OCI-LY1 (cell line): ENCODE results near the gene GSDME.

Experiments used
- H2AFZ ChIP-seq: fragments of 200-600 bp; sonication (generic), shearing (Covaris generic); 2 replicates; pipeline ENCODE4 v1.6.0; 2014; ENCODE audit warnings: antibody characterized with exemption, mild to moderate bottlenecking, low read length
- H3F3A ChIP-seq: fragments of 200-600 bp; sonication (generic), shearing (Covaris generic); 2 replicates; pipeline ENCODE4 v1.6.0; 2014; ENCODE audit warnings: mild to moderate bottlenecking, antibody characterized with exemption, low read length, moderate library complexity; ENCODE audit not compliant: insufficient read depth
- H3K27ac ChIP-seq: fragments of 200-600 bp; sonication (generic); 2 replicates; pipeline ENCODE4 v1.5.1; 2014; ENCODE audit warnings: low read length, mixed run types, mild to moderate bottlenecking, low read depth; ENCODE audit not compliant: poor library complexity, severe bottlenecking
- H3K27me3 ChIP-seq: fragments of 200-600 bp; sonication (generic); 2 replicates; pipeline ENCODE4 v1.6.0; 2014; ENCODE audit warnings: antibody characterized with exemption, mild to moderate bottlenecking, low read length, moderate library complexity; ENCODE audit not compliant: insufficient read depth
- H3K36me3 ChIP-seq: fragments of 200-600 bp; sonication (generic); 2 replicates; pipeline ENCODE4 v1.6.1; 2014; ENCODE audit warnings: mild to moderate bottlenecking, antibody characterized with exemption, low read length, moderate library complexity, mixed read lengths; ENCODE audit not compliant: insufficient read depth
- H3K4me1 ChIP-seq: fragments of 200-600 bp; sonication (generic); 2 replicates; pipeline ENCODE4 v1.5.1; 2014; ENCODE audit warnings: mild to moderate bottlenecking, low read length, moderate library complexity; ENCODE audit not compliant: insufficient read depth, severe bottlenecking
- H3K4me2 ChIP-seq: fragments of 200-600 bp; sonication (generic), shearing (Covaris generic); 2 replicates; pipeline ENCODE4 v1.6.1; 2014; ENCODE audit warnings: low read length
- H3K4me3 ChIP-seq: fragments of 200-600 bp; sonication (generic); 2 replicates; pipeline ENCODE4 v1.5.1; 2014; ENCODE audit warnings: low read length, low read depth, mild to moderate bottlenecking, mixed read lengths; ENCODE audit not compliant: poor library complexity, severe bottlenecking
- H3K79me2 ChIP-seq: fragments of 200-600 bp; shearing (Covaris generic); 2 replicates; pipeline ENCODE4 v1.6.1; 2016; ENCODE audit warnings: mixed run types, low read length, mixed read lengths; ENCODE audit not compliant: insufficient read depth
- H3K9ac ChIP-seq: fragments of 200-600 bp; sonication (generic), shearing (Covaris generic); 2 replicates; pipeline ENCODE4 v1.6.1; 2014; ENCODE audit warnings: mild to moderate bottlenecking, low read length, mixed read lengths
- H3K9me2 ChIP-seq: fragments of 200-600 bp; sonication (generic), shearing (Covaris generic); 2 replicates; pipeline ENCODE4 v1.6.1; 2014; ENCODE audit warnings: low read depth, mild to moderate bottlenecking, low read length, mixed read lengths
- H3K9me3 ChIP-seq: fragments of 200-600 bp; shearing (Covaris generic); 2 replicates; pipeline ENCODE4 v1.6.1; 2014; ENCODE audit warnings: low read length, mixed read lengths
- H4K20me1 ChIP-seq: fragments of 200-600 bp; sonication (generic), shearing (Covaris generic); 2 replicates; pipeline ENCODE4 v1.6.0; 2016; ENCODE audit warnings: mild to moderate bottlenecking, low read length; ENCODE audit not compliant: insufficient read depth
- EZH2 ChIP-seq: fragments of 200-600 bp; sonication (generic), shearing (Covaris generic); IDR thresholded peaks from 2 replicates; pipeline ENCODE4 v1.8.0; 2017; ENCODE audit warnings: borderline replicate concordance, mixed run types, mild to moderate bottlenecking, antibody characterized with exemption, low read length, moderate library complexity, mixed read lengths
- TF ChIP-seq, protein P1 (sequence below): fragments of 200-600 bp; sonication (generic), shearing (Covaris generic); IDR thresholded peaks from 2 replicates; pipeline ENCODE4 v1.5.1; 2017; ENCODE audit warnings: mild to moderate bottlenecking, antibody characterized with exemption, low read length, moderate library complexity, mixed read lengths

GSDME gene

DNA sequence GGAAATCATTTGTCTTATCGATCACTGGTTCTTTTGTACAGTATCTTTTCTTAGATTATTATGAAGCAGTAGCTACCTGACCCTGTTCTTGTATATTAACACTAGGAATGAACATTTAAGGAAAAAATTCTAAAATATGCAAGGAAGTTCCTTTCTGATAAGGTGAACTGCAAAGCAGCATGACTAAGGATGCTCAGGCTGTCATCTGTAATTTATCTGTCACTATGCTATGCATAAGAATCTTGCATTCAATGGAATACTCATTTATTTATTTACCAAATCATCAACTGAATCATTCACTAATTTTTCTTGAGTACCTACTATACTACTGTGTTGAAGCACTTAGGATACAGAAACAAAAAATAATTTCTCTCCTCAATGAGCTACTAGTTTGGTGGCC lies 5.8 kb downstream of the GSDME start:
- Histone ChIP-seq H3K9me3 (no peaks in the 10 kb centered on the region), H3K79me2 (no peaks in the 10 kb centered on the region), H3K9ac (no peak overlapping the region), H3K9me2 (no peaks in the 10 kb centered on the region), H3K4me3 (no peak overlapping the region), H3F3A (no peaks in the 10 kb centered on the region), H2AFZ (no peak overlapping the region), H3K36me3 (no peaks in the 10 kb centered on the region), H3K4me1 (peaks cover 7% of the 10 kb centered on the region), H4K20me1 (no peaks in the 10 kb centered on the region), H3K4me2 (no peak overlapping the region), H3K27ac (no peak overlapping the region), H3K27me3 (no peaks in the 10 kb centered on the region)
- TF ChIP-seq, protein P1, sequence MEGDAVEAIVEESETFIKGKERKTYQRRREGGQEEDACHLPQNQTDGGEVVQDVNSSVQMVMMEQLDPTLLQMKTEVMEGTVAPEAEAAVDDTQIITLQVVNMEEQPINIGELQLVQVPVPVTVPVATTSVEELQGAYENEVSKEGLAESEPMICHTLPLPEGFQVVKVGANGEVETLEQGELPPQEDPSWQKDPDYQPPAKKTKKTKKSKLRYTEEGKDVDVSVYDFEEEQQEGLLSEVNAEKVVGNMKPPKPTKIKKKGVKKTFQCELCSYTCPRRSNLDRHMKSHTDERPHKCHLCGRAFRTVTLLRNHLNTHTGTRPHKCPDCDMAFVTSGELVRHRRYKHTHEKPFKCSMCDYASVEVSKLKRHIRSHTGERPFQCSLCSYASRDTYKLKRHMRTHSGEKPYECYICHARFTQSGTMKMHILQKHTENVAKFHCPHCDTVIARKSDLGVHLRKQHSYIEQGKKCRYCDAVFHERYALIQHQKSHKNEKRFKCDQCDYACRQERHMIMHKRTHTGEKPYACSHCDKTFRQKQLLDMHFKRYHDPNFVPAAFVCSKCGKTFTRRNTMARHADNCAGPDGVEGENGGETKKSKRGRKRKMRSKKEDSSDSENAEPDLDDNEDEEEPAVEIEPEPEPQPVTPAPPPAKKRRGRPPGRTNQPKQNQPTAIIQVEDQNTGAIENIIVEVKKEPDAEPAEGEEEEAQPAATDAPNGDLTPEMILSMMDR, result no peak

DNA sequence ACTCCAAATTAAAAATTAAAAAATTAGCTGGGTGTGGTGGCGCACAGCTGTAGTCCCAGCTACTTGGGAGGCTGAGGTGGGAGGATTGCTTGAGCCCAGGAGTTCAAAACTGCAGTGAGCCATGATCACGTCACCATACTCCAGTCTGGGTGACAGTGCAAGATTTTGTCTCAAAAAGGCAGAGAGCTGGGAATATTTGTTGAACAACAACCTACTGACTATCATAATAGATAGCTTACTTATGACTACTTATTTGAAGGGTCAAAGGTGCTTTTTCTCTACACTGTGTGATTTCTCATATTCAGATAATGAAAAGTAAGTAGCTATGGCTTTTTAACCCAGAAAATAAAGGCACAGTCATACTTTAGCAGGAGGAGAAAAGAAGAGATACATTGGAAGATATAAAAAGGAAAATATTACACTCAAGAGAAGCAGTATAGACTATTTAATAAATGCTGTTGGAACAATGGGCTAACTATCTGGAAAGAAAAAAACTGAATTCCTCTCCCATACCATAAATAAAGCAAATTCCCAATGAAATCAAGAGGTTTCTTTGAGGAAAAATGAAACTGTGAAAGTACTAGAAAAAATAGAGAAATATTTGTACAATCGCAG lies 6.7 kb downstream of the GSDME start:
- H3K9me2 ChIP-seq, result no peaks in the 10 kb centered on the region
- H3K36me3 ChIP-seq, result no peaks in the 10 kb centered on the region
- no peak overlapping the region for H3K4me3 ChIP-seq
- no peaks in the 10 kb centered on the region for H3K27me3 ChIP-seq
- no peak overlapping the region for H3K27ac ChIP-seq
- H3K9ac ChIP-seq, result no peak overlapping the region
- no peaks in the 10 kb centered on the region for H4K20me1 ChIP-seq
- no peak overlapping the region for H3K4me2 ChIP-seq
- H2AFZ ChIP-seq, result no peak overlapping the region
- no peaks in the 10 kb centered on the region for H3F3A ChIP-seq
- no peaks in the 10 kb centered on the region for H3K79me2 ChIP-seq
- TF ChIP-seq, protein P1, result no peak
- no peak for TF ChIP-seq EZH2
- no peaks in the 10 kb centered on the region for H3K9me3 ChIP-seq
- no peaks in the 10 kb centered on the region for H3K4me1 ChIP-seq

DNA sequence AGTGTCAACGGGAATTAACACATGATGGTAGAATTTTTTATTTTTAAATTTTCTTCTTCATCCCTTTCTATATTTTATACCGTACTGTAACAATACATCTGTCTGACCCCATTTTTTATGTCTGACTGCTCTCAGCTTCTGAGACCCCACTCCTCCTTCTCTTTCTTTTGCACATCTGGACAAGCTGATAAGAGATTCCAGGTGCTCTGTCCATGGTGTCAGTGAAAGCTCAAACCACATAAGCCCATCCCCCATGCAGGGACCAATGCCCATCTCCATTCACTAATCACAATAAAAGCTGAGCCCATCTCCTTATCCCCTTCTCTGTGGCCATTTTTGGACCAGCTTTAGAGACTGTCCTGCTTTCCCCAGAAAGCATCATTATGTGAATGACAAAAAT lies 8.7 kb downstream of the GSDME start:
- H3K4me1 ChIP-seq, result no peaks in the 10 kb centered on the region
- no peaks in the 10 kb centered on the region for H3K36me3 ChIP-seq
- no peak overlapping the region for H3K27ac ChIP-seq
- H3K9me2 ChIP-seq, result no peaks in the 10 kb centered on the region
- H3K79me2 ChIP-seq, result no peaks in the 10 kb centered on the region
- H2AFZ ChIP-seq, result no peak overlapping the region
- no peaks in the 10 kb centered on the region for H3K27me3 ChIP-seq
- no peak overlapping the region for H3K9ac ChIP-seq
- TF ChIP-seq EZH2, result no peak
- TF ChIP-seq, protein P1, result no peak
- no peak overlapping the region for H3K4me2 ChIP-seq
- H3F3A ChIP-seq, result no peaks in the 10 kb centered on the region
- no peaks in the 10 kb centered on the region for H3K9me3 ChIP-seq
- H4K20me1 ChIP-seq, result no peaks in the 10 kb centered on the region
- no peak overlapping the region for H3K4me3 ChIP-seq
